Mucosa of descending colon (tissue), 3 donors: ENCODE data around the gene LIPI. TPM values are rescaled to one million over a fixed set of nuclear protein-coding genes. Genes with fewer than 3 reads are reported as not detected.
"Not testable (repeated sequence)": the region's sequence is repeated elsewhere in the genome, so short reads cannot be mapped to it uniquely, and the experiment has no call there.

Experiments
- ATAC-seq: fragments of 200-7000 bp; cut with Tn5 transposase; one replicate; pipeline ENCODE4 v1.9.1; 2020; ENCODE audit warnings: mild to moderate bottlenecking, moderate library complexity
- DNase-seq, 3 donors: peaks; one replicate each; pipeline ENCODE4 v3.0.0-alpha.2; 2020
- H3K36me3 ChIP-seq: fragments of 200-600 bp; one replicate; pipeline ENCODE4 v1.8.0; 2021; ENCODE audit warnings: low read depth, mild to moderate bottlenecking
- H3K4me1 ChIP-seq: fragments of 200-600 bp; one replicate; pipeline ENCODE4 v1.8.0; 2021; ENCODE audit warnings: low read depth, mild to moderate bottlenecking
- H3K4me3 ChIP-seq: fragments of 200-600 bp; one replicate; pipeline ENCODE4 v1.8.0; 2021; ENCODE audit warnings: mild to moderate bottlenecking
- H3K9me3 ChIP-seq: fragments of 200-600 bp; one replicate; pipeline ENCODE4 v1.8.0; 2021; ENCODE audit warnings: mild to moderate bottlenecking
- CTCF ChIP-seq: fragments of 200-600 bp; IDR thresholded peaks from one replicate; pipeline ENCODE4 v1.8.0; 2022; ENCODE audit warnings: antibody characterized with exemption, mild to moderate bottlenecking
- intact Hi-C, 2 donors: fragments of 100-400 bp; cut with DNase I in 1 of 2; cut with micrococcal nuclease in 1 of 2; formaldehyde crosslinking; loops; one replicate each; pipeline versions ENCODE4 v1.11.0 to v1.11.1; 2022; cut with DNase I, micrococcal nuclease
- total RNA-seq, 3 donors: library from RNA; stranded (reverse); fragmentation: NEBNext Ultra II Directional in 2 of 3; extraction: Animal tissue kit (Norgen Biotek cat#: 25700) in 2 of 3; gene quantifications; one replicate each; pipeline versions ENCODE4 v1.2.1 to v1.2.4, GENCODE V29; 2021 to 2023
- donor health status: DM: no; HTN: no; CAD: no; lungs with moderate emphysema.
- donor health status: DM: no; HTN: no; CAD: no.
- donor health status: DM: no; HTN: yes; CAD: no.

The LIPI gene
- total RNA-seq, 3 donors from 2014 or later, result not detected

DNA sequence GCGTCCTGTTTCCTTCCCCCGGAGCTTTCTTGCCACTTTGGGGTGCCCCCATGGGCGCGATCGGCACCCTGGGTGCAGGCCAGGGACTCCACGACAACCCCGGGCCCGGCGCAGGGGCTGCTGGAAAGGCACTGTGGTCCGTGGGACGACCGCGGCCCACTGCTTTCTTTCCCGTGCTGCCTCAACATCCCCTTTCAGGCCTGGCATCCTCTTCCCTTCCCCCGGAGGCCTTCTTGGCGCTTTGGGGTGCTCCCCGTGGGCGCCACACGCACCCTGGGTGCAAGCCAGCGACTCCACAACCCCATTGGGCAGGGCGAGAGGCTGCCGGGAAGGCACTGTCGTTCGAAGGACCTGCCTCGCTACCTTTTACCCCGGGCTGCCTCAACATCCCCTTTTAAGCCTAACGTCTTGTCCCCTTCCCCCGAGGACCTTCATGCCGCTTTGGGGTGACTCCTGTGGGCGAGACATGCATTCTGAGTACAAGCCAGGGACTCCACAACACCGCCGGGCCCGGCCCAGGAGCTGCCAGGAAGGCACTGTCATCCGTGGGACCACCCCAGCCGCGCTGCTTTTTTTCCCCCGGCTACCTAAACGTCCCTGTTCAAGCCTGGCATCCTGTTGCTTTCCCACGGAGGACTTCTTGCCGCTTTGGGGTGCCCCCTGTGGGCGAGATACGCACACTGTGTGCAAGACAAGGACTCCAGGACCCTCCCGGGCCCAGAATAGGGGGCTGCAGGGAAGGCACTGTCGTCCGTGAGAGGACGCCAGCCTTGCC is 137.8 kb downstream of the LIPI start:
- no peak for DNase-seq
- TF ChIP-seq CTCF, result no peak
- Histone ChIP-seq H3K4me3 (no peak overlapping the region), H3K9me3 (peaks cover 48% of the 10 kb centered on the region), H3K4me1 (no peaks in the 10 kb centered on the region), H3K36me3 (no peaks in the 10 kb centered on the region)
- ATAC-seq, result no peak
- intact Hi-C loops, result no loop called here

- Histone ChIP-seq H3K4me3 (no peak overlapping the region), H3K9me3 (peaks cover 42% of the 10 kb centered on the region), H3K36me3 (no peaks in the 10 kb centered on the region), H3K4me1 (no peaks in the 10 kb centered on the region)
- ATAC-seq, result no peak
- no peak for DNase-seq
- intact Hi-C loops, result no loop called here
- TF ChIP-seq CTCF, result no peak
These were observed 138.6 kb downstream of the LIPI start for GRCh38 chr21:14071902-14072734.

GRCh38 chr21:14070968-14071367 is 139.8 kb downstream of the LIPI start:
- no peak for DNase-seq
- H3K9me3 ChIP-seq, result peaks cover 33% of the 10 kb centered on the region
- intact Hi-C loops, result no loop called here

DNA sequence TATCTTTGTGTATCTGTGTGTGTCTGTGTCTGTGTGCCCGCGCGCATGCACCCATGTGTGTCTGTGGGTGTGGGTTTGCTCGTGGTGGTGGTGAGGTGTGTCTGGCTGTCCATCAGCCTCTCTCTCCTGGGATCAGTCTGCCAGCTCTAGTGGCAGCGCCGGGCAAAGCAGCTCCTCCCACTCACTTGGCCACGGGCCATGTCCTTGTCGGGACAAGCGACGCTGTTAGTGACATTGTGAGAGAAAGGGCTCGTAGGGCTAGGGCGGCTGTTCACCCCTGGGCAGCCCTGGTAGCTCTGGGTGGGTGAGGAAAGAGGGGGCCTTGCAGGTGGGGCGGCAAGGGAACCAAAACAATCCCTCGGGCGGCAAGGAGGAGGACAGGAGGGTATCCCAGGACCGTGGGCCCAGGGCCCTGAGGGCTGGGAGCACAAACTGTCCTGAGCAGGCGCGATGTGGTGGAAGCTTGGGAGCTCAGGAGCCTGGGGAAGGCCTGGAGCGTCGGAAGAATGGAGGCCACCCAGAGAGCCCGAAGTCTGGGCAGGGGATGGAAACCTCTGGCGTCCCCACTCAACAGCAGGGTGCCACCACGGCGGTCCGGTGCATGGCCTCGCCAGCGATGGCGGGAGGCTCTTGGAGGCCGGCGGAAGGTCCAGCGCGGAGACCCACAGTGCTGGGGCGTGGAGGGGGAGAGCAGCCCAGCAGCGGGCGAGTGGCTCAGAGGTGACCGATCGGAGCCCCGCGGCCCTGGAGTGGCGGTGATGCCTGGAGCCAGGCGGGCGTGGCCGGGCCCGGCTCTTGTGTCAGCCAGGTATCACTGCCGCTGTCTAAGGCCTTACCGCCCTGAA is 140.5 kb downstream of the LIPI start:
- intact Hi-C loops, result no loop called here
- DNase-seq, result no peak
- no peak for TF ChIP-seq CTCF

More at GRCh38 chr21:14070968-14071367, 139.8 kb downstream of the LIPI start:
- H3K4me3 ChIP-seq, result no peak overlapping the region
- no peaks in the 10 kb centered on the region for H3K36me3 ChIP-seq
- TF ChIP-seq CTCF, result no peak
- ATAC-seq, result no peak
- H3K4me1 ChIP-seq, result no peaks in the 10 kb centered on the region

GRCh38 chr21:14064296-14064645 is 146.5 kb downstream of the LIPI start:
- ATAC-seq, result no peak
- DNase-seq, result no peak
- no peaks in the 10 kb centered on the region for H3K36me3 ChIP-seq
- intact Hi-C loops, result no loop called here
- no peak for TF ChIP-seq CTCF
- no peak overlapping the region for H3K4me3 ChIP-seq
- no peaks in the 10 kb centered on the region for H3K4me1 ChIP-seq
- no peaks in the 10 kb centered on the region for H3K9me3 ChIP-seq

More for the DNA sequence above, 140.5 kb downstream of the LIPI start:
- ATAC-seq, result no peak
- Histone ChIP-seq H3K4me1 (no peaks in the 10 kb centered on the region), H3K4me3 (no peak overlapping the region), H3K9me3 (peaks cover 26% of the 10 kb centered on the region), H3K36me3 (no peaks in the 10 kb centered on the region)

- DNase-seq, intact Hi-C loops, ATAC-seq, H3K36me3 ChIP-seq, H3K4me1 ChIP-seq, H3K4me3 ChIP-seq, H3K9me3 ChIP-seq: not testable (repeated sequence)
These were observed 147.0 kb downstream of the LIPI start for GRCh38 chr21:14063620-14064295.

- H3K4me3 ChIP-seq, H3K36me3 ChIP-seq, intact Hi-C loops, H3K4me1 ChIP-seq, ATAC-seq, DNase-seq, H3K9me3 ChIP-seq: not testable (repeated sequence)
These were observed 148.1 kb downstream of the LIPI start for GRCh38 chr21:14062684-14063083.

- H3K4me1 ChIP-seq, H3K9me3 ChIP-seq, H3K4me3 ChIP-seq, intact Hi-C loops, H3K36me3 ChIP-seq, ATAC-seq, DNase-seq: not testable (repeated sequence)
These were observed 148.9 kb downstream of the LIPI start for GRCh38 chr21:14061820-14062219.
